Activated CD4-positive, CD25-positive, alpha-beta regulatory T cell treated with anti-CD3 and anti-CD28 coated beads, Interleukin-2, amount 50 U/mL, for 16 hours (primary cell): ENCODE results near the gene SAMHD1.
"Not testable (repeated sequence)": the region's sequence is repeated elsewhere in the genome, so short reads cannot be mapped to it uniquely, and the experiment has no call there.

Experiments
- DNase-seq: peaks from one replicate; pipeline ENCODE4 v3.0.0-alpha.2; 2020; ENCODE audit warnings: low read depth, low spot score

The SAMHD1 gene

DNA sequence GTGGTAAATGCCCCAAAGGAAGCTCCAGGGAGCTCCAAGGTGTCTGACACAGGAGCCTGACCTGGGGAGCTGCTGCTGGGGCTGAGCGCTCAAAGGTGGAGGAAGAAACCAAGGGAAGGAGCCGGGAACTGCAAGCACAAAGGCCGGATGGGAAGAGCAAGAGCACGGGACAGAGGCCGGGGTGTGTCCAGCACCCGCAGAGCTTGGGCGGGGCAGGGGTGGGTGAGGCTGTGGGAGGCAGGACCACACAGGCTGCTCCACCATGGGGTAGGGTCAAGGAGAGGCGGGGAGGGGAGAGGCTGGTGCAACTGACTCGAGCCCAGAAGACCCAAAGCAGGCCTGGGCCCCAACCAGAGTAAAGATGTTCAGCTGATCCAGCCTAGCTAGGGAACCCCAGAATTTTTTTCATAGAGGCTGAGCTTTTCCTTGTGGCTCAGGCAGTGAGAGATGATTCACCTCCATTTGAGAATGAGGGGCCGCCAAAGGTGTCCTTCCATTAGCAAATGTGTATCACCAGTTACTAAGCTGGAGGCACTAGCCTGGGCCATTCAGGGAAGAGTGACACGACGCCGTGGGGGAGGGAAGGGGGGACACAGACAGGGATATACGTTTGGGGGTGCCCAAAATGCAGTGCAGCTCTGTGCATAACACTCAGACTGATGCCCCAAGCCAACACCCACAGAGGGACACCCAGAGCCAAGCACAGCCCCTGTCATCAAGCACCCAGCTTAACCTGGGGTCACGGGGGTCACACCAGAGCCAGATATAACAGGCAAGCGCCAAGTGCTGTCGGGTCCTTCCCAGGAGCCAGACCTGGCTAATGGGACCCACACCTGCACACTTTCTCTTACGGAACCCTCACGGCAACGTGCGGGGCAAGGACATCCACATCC lies 96.9 kb downstream of the SAMHD1 start:
- DNase-seq, result no peak

- DNase-seq, result no peak
Observed at GRCh38 chr20:36852187-36852586, 99.3 kb downstream of the SAMHD1 start.

- no peak for DNase-seq
Observed at GRCh38 chr20:36851490-36851889, 100.0 kb downstream of the SAMHD1 start.

DNA sequence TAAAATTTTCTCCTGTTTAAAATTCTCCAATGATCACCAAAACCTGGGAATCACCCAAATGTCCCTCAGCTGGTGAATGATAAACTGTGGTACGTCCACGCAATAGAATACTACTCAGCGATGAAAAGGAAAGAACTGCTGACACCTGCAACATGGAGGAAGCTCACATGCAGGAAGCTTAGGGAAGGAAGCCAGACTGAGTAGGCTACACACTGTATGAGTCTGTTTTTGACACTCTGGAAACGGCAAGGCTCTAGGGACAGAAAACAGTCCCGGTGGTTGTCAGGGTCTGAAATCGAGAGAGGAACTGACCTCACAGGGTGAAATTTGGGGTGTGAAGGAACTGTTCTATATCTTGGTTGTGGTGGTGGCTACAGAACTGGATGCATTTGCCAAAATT lies 100.7 kb downstream of the SAMHD1 start:
- DNase-seq, result no peak

GRCh38 chr20:36849333-36850065 lies 102.0 kb downstream of the SAMHD1 start:
- DNase-seq, result no peak

DNA sequence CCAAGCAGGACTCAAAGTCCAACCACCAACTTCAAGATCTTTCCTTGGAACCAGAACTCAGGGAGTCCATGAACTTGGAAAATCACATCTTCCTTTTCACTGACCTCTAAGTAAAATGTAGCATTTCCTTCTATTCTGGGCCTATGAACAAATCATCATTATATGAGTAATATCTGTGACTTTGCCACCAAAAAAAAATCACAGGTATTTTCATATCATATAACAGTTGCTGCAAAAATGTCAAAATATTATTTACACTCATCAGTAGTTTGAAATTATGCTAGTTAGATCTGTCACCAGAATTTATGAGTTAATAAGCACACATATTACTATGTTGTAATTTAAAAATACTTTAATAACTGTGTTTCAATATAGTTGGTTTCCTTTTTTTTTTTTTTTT lies 102.8 kb downstream of the SAMHD1 start:
- no peak for DNase-seq

DNA sequence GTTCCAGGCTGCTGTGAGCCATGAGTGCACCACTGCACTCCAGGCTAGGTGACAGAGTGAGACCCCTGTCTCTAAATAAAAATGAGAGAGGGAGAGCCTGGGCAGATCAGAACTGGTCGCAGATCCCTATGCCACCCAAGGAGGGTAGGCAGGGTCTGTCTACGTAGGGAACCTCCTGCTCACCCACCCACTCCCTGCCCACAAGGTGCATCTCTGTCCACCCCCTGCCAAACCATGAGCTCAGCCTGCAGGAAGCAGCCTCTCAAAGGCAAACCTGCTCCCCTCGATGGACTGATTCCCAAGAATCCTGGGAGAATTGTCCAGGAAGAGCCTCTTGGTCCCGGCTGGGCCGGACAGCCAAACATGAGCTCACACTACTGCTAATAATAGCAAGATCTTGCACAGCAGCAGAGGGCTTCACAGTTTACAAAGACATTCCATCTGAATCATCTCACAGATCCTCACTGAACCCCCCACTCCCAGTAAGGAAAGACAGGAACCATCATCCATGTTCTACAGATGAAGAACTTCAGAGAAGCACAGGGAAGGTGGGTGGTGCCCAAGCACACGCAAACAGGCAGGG lies 103.3 kb downstream of the SAMHD1 start:
- no peak for DNase-seq

- no peak for DNase-seq
Observed at GRCh38 chr20:36847710-36848040, 103.8 kb downstream of the SAMHD1 start.

DNA sequence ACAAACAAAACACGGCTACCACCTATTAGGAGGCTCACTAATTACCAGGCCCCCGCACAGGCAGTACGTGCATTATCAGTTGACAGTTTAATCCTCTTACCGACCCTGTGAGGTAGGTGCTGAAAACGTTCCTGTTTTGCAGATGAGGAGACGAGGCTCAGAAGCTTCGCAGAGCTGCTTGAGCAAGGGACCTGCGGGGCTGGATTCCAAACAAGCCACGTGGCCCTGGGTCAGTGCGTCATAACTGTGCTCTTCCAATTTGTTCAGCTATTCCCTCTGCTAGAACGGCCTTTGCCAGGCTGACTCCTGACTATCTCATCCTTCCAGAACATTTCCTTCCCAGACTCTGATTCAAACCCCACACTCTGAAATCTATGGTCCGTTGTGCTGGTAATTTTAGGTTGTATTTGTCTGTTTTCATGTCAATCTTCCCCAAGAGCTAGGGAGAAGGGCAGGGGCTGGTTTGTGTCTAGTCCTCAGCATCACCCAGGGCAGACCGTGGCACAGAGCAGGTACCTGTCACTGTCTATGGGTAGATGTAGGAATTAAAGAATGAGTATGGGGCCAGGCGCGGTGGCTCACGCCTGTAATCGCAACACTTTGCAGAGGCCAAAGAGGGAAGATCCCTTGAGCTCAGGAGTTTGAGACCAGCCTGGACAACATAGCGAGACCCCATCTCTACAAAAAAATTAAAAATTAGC lies 104.3 kb downstream of the SAMHD1 start:
- DNase-seq, result no peak

DNA sequence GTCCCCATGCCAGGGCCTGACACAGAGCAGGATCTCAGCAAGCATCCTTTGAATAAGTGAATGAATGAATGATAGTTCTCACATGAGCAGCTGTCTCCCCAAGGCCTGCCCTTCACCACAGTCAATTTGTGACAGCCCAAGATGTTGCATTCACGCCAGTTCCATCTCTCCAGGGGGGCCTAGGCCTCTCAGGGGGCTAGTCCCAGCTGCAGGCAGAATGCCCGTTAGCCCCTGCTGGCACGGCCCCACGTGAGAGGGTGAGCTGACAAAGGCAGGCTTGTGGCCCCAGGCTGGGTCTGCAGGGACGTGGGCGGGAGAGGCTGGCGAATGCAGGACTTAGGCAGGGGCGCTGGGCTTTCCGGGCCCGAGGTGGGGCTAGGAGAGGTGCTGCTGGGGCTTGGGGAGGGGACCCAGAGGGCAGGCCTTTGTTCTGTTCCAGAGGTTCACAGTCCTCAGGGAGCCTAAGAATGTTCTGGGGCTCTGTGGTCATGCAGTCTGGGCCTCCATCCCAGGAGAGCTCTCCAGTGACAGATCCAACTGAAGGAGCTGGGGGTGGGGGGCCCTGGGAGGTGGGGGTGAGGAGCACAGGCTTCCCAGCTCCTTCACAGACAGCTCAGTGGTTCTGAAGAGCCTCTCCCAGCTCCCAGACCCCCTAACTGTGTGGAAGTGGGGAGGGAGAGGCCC lies 106.1 kb downstream of the SAMHD1 start:
- no peak for DNase-seq

- not testable (repeated sequence) for DNase-seq
Observed at GRCh38 chr20:36841030-36841429, 110.5 kb downstream of the SAMHD1 start.
